Endothelial cell of umbilical vein (primary cell): Measurements from ENCODE around the gene CCR7. TPM values are rescaled to one million over a fixed set of nuclear protein-coding genes. Genes with fewer than 3 reads are reported as not detected.

ENCODE experiments used
- BruUV-seq: library from RNA; stranded (reverse); fragments of 400-500 nt; replicated peaks from 2 replicates; lab custom pipeline; 2021; lab: Mats Ljungman, UMichigan
- CTCF ChIA-PET: fragments of 300-600, 350-600 bp; sonication (Branson Sonifier 250); formaldehyde crosslinking; loops from one replicate; lab custom pipeline; 2021; ENCODE audit warnings: antibody characterized with exemption, inconsistent platforms; lab: Charles Lee
- POLR2A ChIA-PET: fragments of 300-600, 350-600 bp; sonication (Branson Sonifier 250); formaldehyde crosslinking; loops from one replicate; lab custom pipeline; 2021; ENCODE audit warnings: antibody characterized with exemption, inconsistent platforms; lab: Charles Lee
- DNase-seq: peaks from one replicate; pipeline ENCODE4 v3.0.0-alpha.2; 2011; ENCODE audit warnings: low read depth, low spot score
- FAIRE-seq: peaks from 2 replicates; lab custom pipeline; 2011; peaks lifted over from hg19 to GRCh38; lab: Jason Lieb, UNC
- H2AFZ ChIP-seq: 2 replicates; pipeline ENCODE4 v1.6.0; 2012; ENCODE audit warnings: low read depth, low read length, control low read depth, inconsistent platforms
- H3K27ac ChIP-seq: 2 replicates; pipeline ENCODE4 v1.5.1; 2011; ENCODE audit warnings: low read depth, mild to moderate bottlenecking, control low read depth, low read length, moderate library complexity; ENCODE audit not compliant: insufficient read depth
- H3K27me3 ChIP-seq, 2 experiments: 2 replicates each; pipeline versions ENCODE4 v1.6.0 to v1.6.1; 2011; ENCODE audit warnings: low read length in 2 of 2, mixed read lengths in 1 of 2; ENCODE audit not compliant: control insufficient read depth in 2 of 2, insufficient read depth in 2 of 2
- H3K36me3 ChIP-seq, 2 experiments: 2 replicates in 1 of 2; 3 replicates in 1 of 2; pipeline ENCODE4 v1.5.1; 2011; ENCODE audit warnings: low read length in 2 of 2, mild to moderate bottlenecking in 1 of 2, moderate library complexity in 1 of 2; ENCODE audit not compliant: control insufficient read depth in 2 of 2, insufficient read depth in 2 of 2; ENCODE audit errors: extremely low read depth in 1 of 2
- H3K4me1 ChIP-seq: 3 replicates; pipeline ENCODE4 v1.5.1; 2011; ENCODE audit warnings: mild to moderate bottlenecking, low read length; ENCODE audit not compliant: control insufficient read depth, insufficient read depth; ENCODE audit errors: extremely low read depth
- H3K4me2 ChIP-seq: 2 replicates; pipeline ENCODE4 v1.6.1; 2011; ENCODE audit warnings: low read length, control low read depth, mixed read lengths; ENCODE audit not compliant: insufficient read depth
- H3K4me3 ChIP-seq, 3 experiments: fragments of 200-600 bp in 1 of 3; sonication (generic), shearing (Covaris generic) in 1 of 3; replicated peaks in 1 of 3; 2 replicates each; pipeline ENCODE4 v1.5.1; 2011 to 2016; ENCODE audit warnings: control low read depth in 3 of 3, low read length in 3 of 3, mild to moderate bottlenecking in 2 of 3, inconsistent platforms in 1 of 3, low read depth in 1 of 3, moderate library complexity in 1 of 3; ENCODE audit not compliant: insufficient read depth in 1 of 3
- H3K79me2 ChIP-seq: 2 replicates; pipeline ENCODE4 v1.6.0; 2012; ENCODE audit warnings: low read length, inconsistent platforms; ENCODE audit not compliant: control insufficient read depth, insufficient read depth
- H3K9ac ChIP-seq: replicated peaks from 2 replicates; pipeline ENCODE3; 2011; ENCODE audit warnings: low read length, control low read depth; ENCODE audit not compliant: insufficient read depth; ENCODE audit errors: extremely low read depth
- H3K9me1 ChIP-seq: replicated peaks from 3 replicates; pipeline ENCODE4 v1.6.0; 2011; ENCODE audit warnings: mild to moderate bottlenecking, low read length; ENCODE audit not compliant: control insufficient read depth, insufficient read depth; ENCODE audit errors: extremely low read depth
- H3K9me3 ChIP-seq: replicated peaks from 2 replicates; pipeline ENCODE4 v1.5.1; 2012; ENCODE audit warnings: low read length, inconsistent platforms; ENCODE audit not compliant: control insufficient read depth, insufficient read depth
- H4K20me1 ChIP-seq: replicated peaks from 2 replicates; pipeline ENCODE3; 2011; ENCODE audit warnings: mild to moderate bottlenecking, low read length; ENCODE audit not compliant: control insufficient read depth, insufficient read depth; ENCODE audit errors: extremely low read depth
- EZH2 ChIP-seq: IDR thresholded peaks from 2 replicates; pipeline ENCODE4 v1.6.1; 2012; ENCODE audit warnings: borderline replicate concordance, low read depth, mild to moderate bottlenecking, moderate library complexity, low read length, inconsistent platforms; ENCODE audit not compliant: severe bottlenecking
- FOS ChIP-seq: IDR thresholded peaks from 2 replicates; pipeline ENCODE4 v1.6.1; 2011; ENCODE audit warnings: mild to moderate bottlenecking, low read length, moderate library complexity, borderline replicate concordance; ENCODE audit not compliant: insufficient read depth
- GATA2 ChIP-seq: IDR thresholded peaks from 2 replicates; pipeline ENCODE4 v1.7.0; 2011; ENCODE audit warnings: low read depth, mild to moderate bottlenecking, moderate library complexity, mixed read lengths, low read length; ENCODE audit not compliant: insufficient read length, insufficient read depth
- JUN ChIP-seq: IDR thresholded peaks from 2 replicates; pipeline ENCODE4 v1.6.1; 2011; ENCODE audit warnings: borderline replicate concordance, low read depth; ENCODE audit not compliant: insufficient read length, insufficient read depth
- MYC ChIP-seq: IDR thresholded peaks from one replicate; pipeline ENCODE4 v1.6.1; 2011; ENCODE audit warnings: mild to moderate bottlenecking, low read depth, low read length
- POLR2A ChIP-seq: IDR thresholded peaks from 2 replicates; pipeline ENCODE4 v1.6.1; 2012; ENCODE audit warnings: low read depth, mild to moderate bottlenecking, control low read depth, low read length
- POLR2AphosphoS5 ChIP-seq: IDR thresholded peaks from 2 replicates; pipeline ENCODE4 v1.6.1; 2012; ENCODE audit warnings: low read depth, mild to moderate bottlenecking, control low read depth, low read length, moderate library complexity; ENCODE audit not compliant: insufficient read depth
- dilution Hi-C: fragments of 300-500 bp; cut with MboI; formaldehyde crosslinking; loops from one replicate; pipeline ENCODE4 v1.15.0; 2019; ENCODE audit warnings: low sequenced_read_pairs; ENCODE audit not compliant: extremely low pct_ligation_motif_present
- intact Hi-C: fragments of 100-400 bp; cut with micrococcal nuclease; formaldehyde crosslinking; loops from one replicate; pipeline ENCODE4 v1.10.0; 2022
- polyA plus RNA-seq, 4 experiments: library from polyadenylated mRNA; depleted of rRNA in 3 of 4; stranded (reverse) in 3 of 4; unstranded in 1 of 4; fragments of >200 nt; gene quantifications; 2 replicates each; pipeline versions ENCODE4 v1.2.1 to v1.2.3, GENCODE V29; 2011 to 2012; ENCODE audit warnings: missing spikeins in 1 of 4
- total RNA-seq: library from RNA; stranded (reverse); gene quantifications from 2 replicates; pipeline ENCODE4 v1.2.3, GENCODE V29; 2021
- TF ChIP-seq, protein P1 (sequence below), 2 donors: IDR thresholded peaks; 1 replicate in 1 of 2; 2 replicates in 1 of 2; pipeline ENCODE4 v1.5.1; 2011; ENCODE audit warnings: low read length in 2 of 2, mild to moderate bottlenecking in 2 of 2, moderate library complexity in 2 of 2, control low read depth in 1 of 2, inconsistent platforms in 1 of 2, low read depth in 1 of 2; ENCODE audit not compliant: insufficient read depth in 1 of 2; ENCODE audit errors: extremely low read depth in 1 of 2
- TF ChIP-seq, protein P2 (sequence below): IDR thresholded peaks from 2 replicates; pipeline ENCODE4 v1.6.1; 2011; ENCODE audit not compliant: insufficient read depth, insufficient read length

CCR7 gene
- total and polyA plus RNA-seq, 2 donors (not counting 3 experiments of a cell fraction or from before 2014, with no cell fraction given), result 0.18 TPM; not detected in 1

DNA sequence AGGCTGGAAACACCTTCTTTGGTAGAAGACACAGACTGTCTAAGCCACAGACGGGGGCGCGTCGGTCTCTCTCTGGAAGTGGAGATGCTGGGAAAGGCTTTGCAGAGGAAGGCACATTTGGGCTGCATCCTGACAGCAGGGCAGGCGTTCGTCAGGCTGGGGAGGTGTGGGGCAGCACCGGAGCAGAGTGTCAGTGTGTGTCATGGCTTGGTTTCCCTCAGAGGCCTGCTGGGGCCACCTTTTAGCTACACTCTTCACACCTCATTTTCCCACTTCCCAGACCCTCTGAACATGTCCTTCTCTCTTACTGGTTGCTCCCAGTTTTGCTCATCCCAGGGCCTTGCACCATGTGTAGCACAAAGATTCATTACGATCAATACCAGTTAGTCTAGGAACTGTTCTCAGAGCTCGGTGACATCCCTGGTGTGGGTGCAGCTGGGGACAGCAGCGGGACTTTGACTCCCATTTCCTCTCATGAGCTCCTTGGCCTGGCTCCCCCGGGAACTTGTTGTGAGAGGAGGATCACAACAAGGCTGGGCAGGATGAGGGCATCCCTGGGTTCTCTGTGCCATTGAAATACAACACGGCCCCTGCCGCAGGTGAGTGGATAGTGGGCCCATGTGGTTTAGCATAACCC is 49.3 kb upstream of the CCR7 start:
- no TSS peak for BruUV-seq
- intact Hi-C loops, result loop anchor here (1.0 kb wide), 1 partner anchor 177 kb away; no protein-coding TSS in a partner anchor
- POLR2A ChIA-PET, result no interaction called here
- FAIRE-seq (no peak), DNase-seq (no peak)
- H3K4me3 ChIP-seq, result no peak overlapping the region
- TF ChIP-seq JUN, result no peak
- TF ChIP-seq FOS, result no peak
- no peak for TF ChIP-seq MYC
- no peak for TF ChIP-seq GATA2
- no peak for TF ChIP-seq EZH2
- TF ChIP-seq, protein P1, sequence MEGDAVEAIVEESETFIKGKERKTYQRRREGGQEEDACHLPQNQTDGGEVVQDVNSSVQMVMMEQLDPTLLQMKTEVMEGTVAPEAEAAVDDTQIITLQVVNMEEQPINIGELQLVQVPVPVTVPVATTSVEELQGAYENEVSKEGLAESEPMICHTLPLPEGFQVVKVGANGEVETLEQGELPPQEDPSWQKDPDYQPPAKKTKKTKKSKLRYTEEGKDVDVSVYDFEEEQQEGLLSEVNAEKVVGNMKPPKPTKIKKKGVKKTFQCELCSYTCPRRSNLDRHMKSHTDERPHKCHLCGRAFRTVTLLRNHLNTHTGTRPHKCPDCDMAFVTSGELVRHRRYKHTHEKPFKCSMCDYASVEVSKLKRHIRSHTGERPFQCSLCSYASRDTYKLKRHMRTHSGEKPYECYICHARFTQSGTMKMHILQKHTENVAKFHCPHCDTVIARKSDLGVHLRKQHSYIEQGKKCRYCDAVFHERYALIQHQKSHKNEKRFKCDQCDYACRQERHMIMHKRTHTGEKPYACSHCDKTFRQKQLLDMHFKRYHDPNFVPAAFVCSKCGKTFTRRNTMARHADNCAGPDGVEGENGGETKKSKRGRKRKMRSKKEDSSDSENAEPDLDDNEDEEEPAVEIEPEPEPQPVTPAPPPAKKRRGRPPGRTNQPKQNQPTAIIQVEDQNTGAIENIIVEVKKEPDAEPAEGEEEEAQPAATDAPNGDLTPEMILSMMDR (IDR thresholded peaks at IDR 0.05; ENCODE audit: extremely low read depth in 1 of 2, insufficient read depth in 1 of 2, low read depth in 1 of 2, low read length in 2 of 2), result no peak
- TF ChIP-seq, protein P2, sequence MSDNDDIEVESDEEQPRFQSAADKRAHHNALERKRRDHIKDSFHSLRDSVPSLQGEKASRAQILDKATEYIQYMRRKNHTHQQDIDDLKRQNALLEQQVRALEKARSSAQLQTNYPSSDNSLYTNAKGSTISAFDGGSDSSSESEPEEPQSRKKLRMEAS, result no peak
- TF ChIP-seq POLR2A, result no peak
- no peak for TF ChIP-seq POLR2AphosphoS5
- H3K36me3 ChIP-seq, result no peaks in the 10 kb centered on the region
- H3K9me1 ChIP-seq, result no peaks in the 10 kb centered on the region
- H3K9ac ChIP-seq, result no peak overlapping the region
- H3K27ac ChIP-seq, result no peak overlapping the region
- H3K4me2 ChIP-seq, result no peak overlapping the region
- no peaks in the 10 kb centered on the region for H4K20me1 ChIP-seq
- H3K27me3 ChIP-seq, result peaks cover 16 to 17% of the 10 kb centered on the region in 2 experiments
- no peaks in the 10 kb centered on the region for H3K79me2 ChIP-seq
- CTCF ChIA-PET, result interaction anchor here (1.0 to 3.5 kb wide), 12 partner anchors 11 to 893 kb away, joined by 3 to 22 read pairs (median 6); no protein-coding TSS in a partner anchor
- H3K9me3 ChIP-seq, result no peaks in the 10 kb centered on the region
- dilution Hi-C loops, result no loop called here
- no peaks in the 10 kb centered on the region for H3K4me1 ChIP-seq
- no peak overlapping the region for H2AFZ ChIP-seq
